ENCODE measurements around the gene ARPC1B. TPM values are rescaled to one million over a fixed set of nuclear protein-coding genes. Genes with fewer than 3 reads are reported as not detected.
A peak's percentile ranks its signal among the peaks of the same experiment; 100 is the strongest.

ARPC1B gene
- total RNA-seq, 2 experiments from 2014 or later: 361 to 399 TPM

GRCh38 chr7:99395616-99396327 lies 21.2 kb downstream of the ARPC1B start:
- Mint-ChIP-seq H3K36me3 (ENCODE audit: low read depth) (peaks cover 72% of the 10 kb centered on the region), H3K4me1 (peaks cover 36% of the 10 kb centered on the region), H3K27me3 (no peaks in the 10 kb centered on the region), H3K9me3 (no peaks in the 10 kb centered on the region), H3K4me3 (no peak overlapping the region), H3K27ac (peak overlapping the region; percentile 57)
- ChIA-PET CTCF (no interaction called here), POLR2A (no interaction called here)
- no peak for DNase-seq

GRCh38 chr7:99396418-99397296 lies 22.1 kb downstream of the ARPC1B start:
- Mint-ChIP-seq H3K4me1 (peaks cover 30% of the 10 kb centered on the region), H3K9me3 (no peaks in the 10 kb centered on the region), H3K27ac (no peak overlapping the region), H3K4me3 (no peak overlapping the region), H3K36me3 (ENCODE audit: low read depth) (peaks cover 75% of the 10 kb centered on the region), H3K27me3 (no peaks in the 10 kb centered on the region)
- DNase-seq: no peak
- CTCF ChIA-PET: no interaction called here
- POLR2A ChIA-PET: no interaction called here

GRCh38 chr7:99397297-99397983 lies 22.9 kb downstream of the ARPC1B start:
- Mint-ChIP-seq H3K4me1 (peaks cover 25% of the 10 kb centered on the region), H3K27ac (peak overlapping the region; percentile 60), H3K4me3 (no peak overlapping the region), H3K9me3 (no peaks in the 10 kb centered on the region), H3K27me3 (no peaks in the 10 kb centered on the region), H3K36me3 (ENCODE audit: low read depth) (peaks cover 73% of the 10 kb centered on the region)
- no peak for DNase-seq
- ChIA-PET POLR2A (no interaction called here), CTCF (no interaction called here)

DNA sequence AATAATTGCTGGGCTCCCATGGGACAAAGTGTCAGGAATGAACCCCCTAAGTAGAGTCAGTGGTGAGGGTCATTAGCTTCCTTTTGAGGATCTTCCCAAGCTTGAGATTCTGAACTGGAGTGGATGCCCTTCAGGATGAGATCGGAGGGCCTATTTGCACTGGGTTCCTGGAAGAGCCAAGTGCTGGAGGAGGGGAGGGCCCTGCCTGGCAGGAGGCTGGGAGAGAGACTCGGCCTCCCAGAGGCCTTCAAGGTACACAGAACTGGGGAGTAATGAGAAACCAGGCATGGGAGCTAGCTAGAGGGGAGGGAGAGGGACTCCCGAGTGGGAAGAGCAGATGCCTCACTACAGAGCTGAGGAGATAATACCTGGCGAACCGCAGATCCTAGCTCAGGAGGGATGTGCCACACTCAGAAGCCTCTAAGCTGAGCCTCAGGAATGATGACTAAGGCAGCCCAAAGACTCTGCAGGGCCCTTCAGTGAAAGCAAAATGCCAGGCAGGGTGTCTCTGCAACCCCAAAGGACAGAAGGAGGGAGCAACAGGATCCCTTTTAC lies 24.4 kb downstream of the ARPC1B start:
- Mint-ChIP-seq H3K27ac (peak overlapping the region; percentile 60), H3K9me3 (no peaks in the 10 kb centered on the region), H3K27me3 (no peaks in the 10 kb centered on the region), H3K4me3 (no peak overlapping the region), H3K36me3 (ENCODE audit: low read depth) (peaks cover 68% of the 10 kb centered on the region), H3K4me1 (peaks cover 16% of the 10 kb centered on the region)
- CTCF ChIA-PET: interaction anchor here (0.6 to 1.7 kb wide), 5 partner anchors 8 to 138 kb away, joined by 3 to 7 read pairs (median 3); no protein-coding TSS in a partner anchor
- POLR2A ChIA-PET: no interaction called here
- no peak for DNase-seq

- no peak overlapping the region for H3K4me3 Mint-ChIP-seq
- CTCF ChIA-PET: interaction anchor here (0.6 to 1.7 kb wide), 4 partner anchors 13 to 1039 kb away, joined by 3 to 7 read pairs (median 4); no protein-coding TSS in a partner anchor
- no peaks in the 10 kb centered on the region for H3K9me3 Mint-ChIP-seq
- peak overlapping the region; percentile 60 for H3K27ac Mint-ChIP-seq
- DNase-seq: no peak
- peaks cover 18% of the 10 kb centered on the region for H3K4me1 Mint-ChIP-seq
- H3K36me3 Mint-ChIP-seq (ENCODE audit: low read depth): peaks cover 69% of the 10 kb centered on the region
- no peaks in the 10 kb centered on the region for H3K27me3 Mint-ChIP-seq
- POLR2A ChIA-PET: no interaction called here
Observed at GRCh38 chr7:99399597-99399996, 25.1 kb downstream of the ARPC1B start.

DNA sequence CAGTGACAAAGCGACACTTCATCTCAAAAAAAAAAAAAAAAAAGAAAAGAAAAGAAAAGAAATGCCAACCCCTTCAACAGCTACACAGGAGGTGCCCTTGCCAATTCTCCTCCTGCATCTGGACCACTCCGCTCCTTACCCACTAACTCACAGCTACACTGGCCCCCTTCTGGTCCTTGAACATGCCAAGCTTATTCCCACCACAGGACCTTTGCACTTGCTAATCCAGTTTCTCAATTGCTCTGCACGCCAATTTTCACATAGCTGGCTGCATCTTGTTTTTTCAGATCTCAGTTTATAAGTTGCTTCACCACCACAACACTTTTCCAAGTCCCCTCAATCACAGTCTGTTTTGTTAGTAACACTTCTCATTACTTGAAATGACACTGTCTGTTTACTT lies 28.3 kb downstream of the ARPC1B start:
- Mint-ChIP-seq H3K36me3 (ENCODE audit: low read depth) (peaks cover 50% of the 10 kb centered on the region), H3K4me1 (peaks cover 36% of the 10 kb centered on the region), H3K9me3 (no peaks in the 10 kb centered on the region), H3K4me3 (no peak overlapping the region), H3K27me3 (no peaks in the 10 kb centered on the region), H3K27ac (peak overlapping the region; percentile 39)
- no peak for DNase-seq
- CTCF ChIA-PET: interaction anchor here (0.8 to 1.2 kb wide), 2 partner anchors 11 to 17 kb away, joined by 3 read pairs; no protein-coding TSS in a partner anchor
- POLR2A ChIA-PET: interaction anchor here (0.7 kb wide), 1 partner anchor 15 kb away, joined by 3 read pairs; no protein-coding TSS in a partner anchor

DNA sequence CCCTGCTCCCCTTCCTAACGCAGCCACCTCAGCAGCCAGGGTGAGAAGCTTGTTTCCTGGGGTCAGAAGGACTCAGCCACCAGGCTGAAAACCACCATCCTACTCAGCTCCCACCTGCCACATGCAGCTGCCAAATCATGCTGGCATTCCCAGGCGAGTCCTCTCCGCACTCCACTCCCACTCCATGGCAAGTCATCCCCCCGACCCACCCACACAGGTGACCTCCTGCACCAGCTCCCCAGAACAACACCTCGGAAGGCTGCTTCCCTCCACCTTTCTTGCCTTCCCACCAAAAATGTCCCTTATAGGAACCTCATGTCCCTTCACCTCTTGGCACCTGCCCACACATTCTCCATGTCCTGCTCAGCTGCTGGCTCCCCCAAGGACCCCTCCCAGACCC lies 29.2 kb downstream of the ARPC1B start:
- Mint-ChIP-seq H3K27ac (no peak overlapping the region), H3K27me3 (no peaks in the 10 kb centered on the region), H3K36me3 (ENCODE audit: low read depth) (peaks cover 41% of the 10 kb centered on the region), H3K9me3 (no peaks in the 10 kb centered on the region), H3K4me3 (no peak overlapping the region), H3K4me1 (peaks cover 32% of the 10 kb centered on the region)
- POLR2A ChIA-PET: no interaction called here
- CTCF ChIA-PET: interaction anchor here (0.8 to 1.2 kb wide), 2 partner anchors 12 to 18 kb away, joined by 3 read pairs; no protein-coding TSS in a partner anchor
- DNase-seq: no peak

DNA sequence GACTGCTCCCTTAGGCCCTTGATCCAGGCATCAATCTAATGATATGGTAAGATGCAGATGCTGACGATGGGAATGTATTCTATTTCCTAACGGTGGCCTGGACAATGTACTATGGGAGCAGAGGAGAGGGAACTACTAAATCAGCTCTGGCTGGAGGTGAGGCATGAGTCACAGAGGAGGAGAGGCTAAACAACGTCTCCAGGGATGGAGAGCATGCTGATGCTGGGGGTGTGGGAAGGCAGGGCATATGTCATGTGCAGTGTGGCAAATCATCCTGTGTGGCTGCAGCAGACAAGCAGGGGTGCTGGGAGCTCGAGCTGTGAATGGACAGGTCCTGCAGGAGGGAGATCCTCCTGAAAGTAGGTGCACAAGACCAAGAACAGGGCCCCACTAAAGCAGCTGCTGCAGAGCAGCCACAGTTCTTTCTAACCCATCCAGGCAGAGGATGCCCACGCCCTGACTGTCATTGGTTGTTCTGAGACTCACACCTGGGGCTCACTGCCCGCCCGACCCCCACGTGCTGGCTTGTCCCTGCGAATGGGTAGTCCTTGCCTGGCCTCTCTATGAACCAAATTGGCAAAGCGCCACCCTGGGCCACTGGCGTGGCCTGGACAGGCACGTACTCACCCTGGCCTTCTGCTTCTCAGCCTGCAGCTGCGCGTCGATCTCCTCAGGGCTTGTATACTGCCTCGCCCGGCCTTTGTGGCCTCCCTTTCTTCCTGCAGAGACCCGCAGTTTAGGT lies 29.9 kb downstream of the ARPC1B start:
- Mint-ChIP-seq H3K36me3 (ENCODE audit: low read depth) (peaks cover 39% of the 10 kb centered on the region), H3K4me3 (no peak overlapping the region), H3K4me1 (peaks cover 32% of the 10 kb centered on the region), H3K27ac (no peak overlapping the region), H3K27me3 (no peaks in the 10 kb centered on the region), H3K9me3 (no peaks in the 10 kb centered on the region)
- ChIA-PET CTCF (no interaction called here), POLR2A (no interaction called here)
- DNase-seq: no peak

- peaks cover 36% of the 10 kb centered on the region for H3K4me1 Mint-ChIP-seq
- peaks cover 37% of the 10 kb centered on the region for H3K36me3 Mint-ChIP-seq (ENCODE audit: low read depth)
- CTCF ChIA-PET: interaction anchor here (0.6 kb wide), 1 partner anchor 11 kb away, joined by 6 read pairs; no protein-coding TSS in a partner anchor
- no peak overlapping the region for H3K27ac Mint-ChIP-seq
- POLR2A ChIA-PET: no interaction called here
- no peaks in the 10 kb centered on the region for H3K9me3 Mint-ChIP-seq
- no peak for DNase-seq
- no peaks in the 10 kb centered on the region for H3K27me3 Mint-ChIP-seq
- H3K4me3 Mint-ChIP-seq: no peak overlapping the region
Observed at GRCh38 chr7:99404977-99405320, 30.4 kb downstream of the ARPC1B start.

GRCh38 chr7:99406557-99406956 lies 32.0 kb downstream of the ARPC1B start:
- H3K36me3 Mint-ChIP-seq (ENCODE audit: low read depth): peaks cover 36% of the 10 kb centered on the region

GRCh38 chr7:99407872-99408378 lies 33.4 kb downstream of the ARPC1B start:
- peaks cover 40% of the 10 kb centered on the region for H3K36me3 Mint-ChIP-seq (ENCODE audit: low read depth)

More at GRCh38 chr7:99406557-99406956, 32.0 kb downstream of the ARPC1B start:
- Mint-ChIP-seq H3K27me3 (no peaks in the 10 kb centered on the region), H3K4me3 (peak overlapping the region; percentile 94), H3K27ac (peak overlapping the region; percentile 92), H3K9me3 (no peaks in the 10 kb centered on the region), H3K4me1 (peaks cover 48% of the 10 kb centered on the region)
- ChIA-PET POLR2A (no interaction called here), CTCF (interaction anchor here (1.2 kb wide), 1 partner anchor 16 kb away, joined by 4 read pairs; no protein-coding TSS in a partner anchor)
- DNase-seq: no peak

More at GRCh38 chr7:99407872-99408378, 33.4 kb downstream of the ARPC1B start:
- peaks cover 48% of the 10 kb centered on the region for H3K4me1 Mint-ChIP-seq
- H3K9me3 Mint-ChIP-seq: no peaks in the 10 kb centered on the region
- ChIA-PET CTCF (interaction anchor here (0.8 to 4.0 kb wide), 8 partner anchors 9 to 586 kb away, joined by 3 to 18 read pairs (median 4); no protein-coding TSS in a partner anchor), POLR2A (interaction anchor here (0.5 kb wide), 1 partner anchor 369 kb away, joined by 4 read pairs; no protein-coding TSS in a partner anchor)
- no peaks in the 10 kb centered on the region for H3K27me3 Mint-ChIP-seq
- peak; percentile 28 for DNase-seq
- H3K4me3 Mint-ChIP-seq: peak overlapping the region; percentile 94
- peak overlapping the region; percentile 92 for H3K27ac Mint-ChIP-seq

All from activated CD4-positive, alpha-beta T cell treated with anti-CD3 and anti-CD28 coated beads, Interleukin-2, amount 10 ng/mL, durations not matched to agents 7 days and 5 days (primary cell).